ENCODE data around the gene SLC2A4.
A peak's percentile ranks its signal among the peaks of the same experiment; 100 is the strongest.

SLC2A4 gene

GRCh38 chr17:7252176-7253043, 29.1 kb upstream of the SLC2A4 start, which contains the start of gene ELP5:
ELP5 (plus strand) TSS chr17:7252215; CDS start chr17:7252551, 336 bp downstream.
- Histone ChIP-seq H3K4me1 (ENCODE audit: insufficient read depth, low read length) (peaks cover 46% of the 10 kb centered on the region), H3K4me2 (ENCODE audit: insufficient read depth, low read length) (peak within 1 kb of the TSS; percentile 79), H3K36me3 (ENCODE audit: insufficient read depth, low read length) (peaks cover 46% of the 10 kb centered on the region), H4K20me1 (ENCODE audit: insufficient read depth, low read length) (peaks cover 31% of the 10 kb centered on the region), H2AFZ (ENCODE audit: low read depth, low read length) (peak within 1 kb of the TSS; percentile 86), H3K79me2 (ENCODE audit: insufficient read depth, low read length) (peaks cover 67% of the 10 kb centered on the region), H3K27ac (ENCODE audit: low read length) (peak within 1 kb of the TSS; percentile 97), H3K9ac (ENCODE audit: low read depth, low read length) (peak within 1 kb of the TSS; percentile 88), H3K4me3 (ENCODE audit: low read depth in 1 of 2, low read length in 2 of 2) (peak within 1 kb of the TSS; percentile 76 to 93), H3K27me3 (ENCODE audit: insufficient read depth, low read length, poor library complexity) (no peaks in the 10 kb centered on the region), H3K9me3 (ENCODE audit: insufficient read depth, low read length, severe bottlenecking) (no peaks in the 10 kb centered on the region)
- peak; percentile 51 for ATAC-seq (ENCODE audit: insufficient read depth, low read depth)
- DNase-seq, result peak; percentile 88
- TF ChIP-seq, protein P1, sequence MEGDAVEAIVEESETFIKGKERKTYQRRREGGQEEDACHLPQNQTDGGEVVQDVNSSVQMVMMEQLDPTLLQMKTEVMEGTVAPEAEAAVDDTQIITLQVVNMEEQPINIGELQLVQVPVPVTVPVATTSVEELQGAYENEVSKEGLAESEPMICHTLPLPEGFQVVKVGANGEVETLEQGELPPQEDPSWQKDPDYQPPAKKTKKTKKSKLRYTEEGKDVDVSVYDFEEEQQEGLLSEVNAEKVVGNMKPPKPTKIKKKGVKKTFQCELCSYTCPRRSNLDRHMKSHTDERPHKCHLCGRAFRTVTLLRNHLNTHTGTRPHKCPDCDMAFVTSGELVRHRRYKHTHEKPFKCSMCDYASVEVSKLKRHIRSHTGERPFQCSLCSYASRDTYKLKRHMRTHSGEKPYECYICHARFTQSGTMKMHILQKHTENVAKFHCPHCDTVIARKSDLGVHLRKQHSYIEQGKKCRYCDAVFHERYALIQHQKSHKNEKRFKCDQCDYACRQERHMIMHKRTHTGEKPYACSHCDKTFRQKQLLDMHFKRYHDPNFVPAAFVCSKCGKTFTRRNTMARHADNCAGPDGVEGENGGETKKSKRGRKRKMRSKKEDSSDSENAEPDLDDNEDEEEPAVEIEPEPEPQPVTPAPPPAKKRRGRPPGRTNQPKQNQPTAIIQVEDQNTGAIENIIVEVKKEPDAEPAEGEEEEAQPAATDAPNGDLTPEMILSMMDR (IDR thresholded peaks at IDR 0.05; ENCODE audit: borderline replicate concordance, extremely low read depth, low read length, poor library complexity, severe bottlenecking), result peak; percentile 63
- no peak for TF ChIP-seq EZH2 (IDR thresholded peaks at IDR 0.05; ENCODE audit: borderline replicate concordance, low read depth, low read length, severe bottlenecking)

DNA sequence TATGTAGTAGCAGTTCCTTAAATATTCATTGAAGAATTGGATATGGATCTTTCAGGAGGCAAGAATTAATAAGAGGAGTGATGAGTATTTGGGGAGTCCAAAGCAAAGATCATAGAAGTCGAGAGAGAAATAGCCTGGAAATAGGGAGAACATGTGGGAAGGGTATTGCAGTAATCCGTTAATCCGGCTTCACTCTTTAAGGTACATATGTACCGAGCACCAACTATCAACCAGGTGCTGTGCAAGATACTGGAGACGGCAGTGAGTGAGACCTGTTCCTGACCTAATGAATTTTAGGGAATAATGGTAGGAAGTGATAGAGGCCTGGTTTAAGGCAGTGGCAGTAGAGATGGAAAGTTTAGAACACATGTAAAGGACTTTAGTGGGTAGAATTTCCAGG, 28.4 kb upstream of the SLC2A4 start:
- Histone ChIP-seq H3K27ac (ENCODE audit: low read length) (peak overlapping the region; percentile 97), H4K20me1 (ENCODE audit: insufficient read depth, low read length) (peaks cover 25% of the 10 kb centered on the region), H3K36me3 (ENCODE audit: insufficient read depth, low read length) (peaks cover 47% of the 10 kb centered on the region), H2AFZ (ENCODE audit: low read depth, low read length) (peak overlapping the region; percentile 85; the same call in 1 of the 2 replicates), H3K27me3 (ENCODE audit: insufficient read depth, low read length, poor library complexity) (no peaks in the 10 kb centered on the region), H3K9ac (ENCODE audit: low read depth, low read length) (peak overlapping the region; percentile 88), H3K79me2 (ENCODE audit: insufficient read depth, low read length) (peaks cover 60% of the 10 kb centered on the region), H3K4me2 (ENCODE audit: insufficient read depth, low read length) (peak overlapping the region; percentile 79), H3K4me1 (ENCODE audit: insufficient read depth, low read length) (peaks cover 43% of the 10 kb centered on the region), H3K9me3 (ENCODE audit: insufficient read depth, low read length, severe bottlenecking) (no peaks in the 10 kb centered on the region), H3K4me3 (ENCODE audit: low read depth in 1 of 2, low read length in 2 of 2) (peak overlapping the region; percentile 55 to 76)
- ATAC-seq (ENCODE audit: insufficient read depth, low read depth), result no peak
- TF ChIP-seq EZH2 (IDR thresholded peaks at IDR 0.05; ENCODE audit: borderline replicate concordance, low read depth, low read length, severe bottlenecking), result no peak
- TF ChIP-seq, protein P1 (IDR thresholded peaks at IDR 0.05; ENCODE audit: borderline replicate concordance, extremely low read depth, low read length, poor library complexity, severe bottlenecking), result no peak
- no peak for DNase-seq

DNA sequence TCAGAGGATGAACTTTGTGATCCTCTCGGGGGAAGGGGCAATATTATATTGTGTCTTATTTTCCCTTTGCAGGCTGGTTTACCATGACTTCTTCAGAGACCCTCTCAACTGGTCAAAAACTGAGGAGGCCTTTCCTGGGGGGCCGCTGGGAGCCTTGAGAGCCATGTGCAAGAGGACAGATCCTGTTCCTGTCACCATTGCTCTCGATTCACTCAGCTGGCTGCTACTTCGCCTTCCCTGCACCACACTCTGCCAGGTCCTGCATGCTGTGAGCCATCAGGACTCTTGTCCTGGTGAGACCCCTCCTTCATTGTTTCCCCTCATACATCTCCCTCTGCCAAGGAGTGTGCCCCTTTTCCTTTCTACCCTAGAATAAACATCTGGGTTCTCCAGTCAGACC, 27.0 kb upstream of the SLC2A4 start:
- no peak overlapping the region; the same call in 1 of the 2 replicates for H3K4me2 ChIP-seq (ENCODE audit: insufficient read depth, low read length)
- H3K4me3 ChIP-seq (ENCODE audit: low read depth in 1 of 2, low read length in 2 of 2), result no peak overlapping the region
- H3K4me1 ChIP-seq (ENCODE audit: insufficient read depth, low read length), result peaks cover 32% of the 10 kb centered on the region
- H2AFZ ChIP-seq (ENCODE audit: low read depth, low read length), result no peak overlapping the region
- peaks cover 46% of the 10 kb centered on the region for H3K79me2 ChIP-seq (ENCODE audit: insufficient read depth, low read length)
- TF ChIP-seq, protein P1 (IDR thresholded peaks at IDR 0.05; ENCODE audit: borderline replicate concordance, extremely low read depth, low read length, poor library complexity, severe bottlenecking), result no peak
- no peak for TF ChIP-seq EZH2 (IDR thresholded peaks at IDR 0.05; ENCODE audit: borderline replicate concordance, low read depth, low read length, severe bottlenecking)
- DNase-seq (no peak), ATAC-seq (ENCODE audit: insufficient read depth, low read depth) (no peak)
- no peaks in the 10 kb centered on the region for H3K27me3 ChIP-seq (ENCODE audit: insufficient read depth, low read length, poor library complexity)
- H3K27ac ChIP-seq (ENCODE audit: low read length), result no peak overlapping the region
- peaks cover 54% of the 10 kb centered on the region for H3K36me3 ChIP-seq (ENCODE audit: insufficient read depth, low read length)
- H3K9me3 ChIP-seq (ENCODE audit: insufficient read depth, low read length, severe bottlenecking), result no peaks in the 10 kb centered on the region
- H4K20me1 ChIP-seq (ENCODE audit: insufficient read depth, low read length), result peaks cover 14% of the 10 kb centered on the region
- H3K9ac ChIP-seq (ENCODE audit: low read depth, low read length), result no peak overlapping the region
